NCI-H2196 treated with DMSO at 0.1 percent for 48 hours (cell line): ENCODE data around the gene ZNF148.

Source experiments
- DNase-seq: peaks from one replicate; lab custom pipeline; 2025; ENCODE audit not compliant: unreplicated experiment; lab: John Stamatoyannopoulos, UW

The ZNF148 gene

DNA sequence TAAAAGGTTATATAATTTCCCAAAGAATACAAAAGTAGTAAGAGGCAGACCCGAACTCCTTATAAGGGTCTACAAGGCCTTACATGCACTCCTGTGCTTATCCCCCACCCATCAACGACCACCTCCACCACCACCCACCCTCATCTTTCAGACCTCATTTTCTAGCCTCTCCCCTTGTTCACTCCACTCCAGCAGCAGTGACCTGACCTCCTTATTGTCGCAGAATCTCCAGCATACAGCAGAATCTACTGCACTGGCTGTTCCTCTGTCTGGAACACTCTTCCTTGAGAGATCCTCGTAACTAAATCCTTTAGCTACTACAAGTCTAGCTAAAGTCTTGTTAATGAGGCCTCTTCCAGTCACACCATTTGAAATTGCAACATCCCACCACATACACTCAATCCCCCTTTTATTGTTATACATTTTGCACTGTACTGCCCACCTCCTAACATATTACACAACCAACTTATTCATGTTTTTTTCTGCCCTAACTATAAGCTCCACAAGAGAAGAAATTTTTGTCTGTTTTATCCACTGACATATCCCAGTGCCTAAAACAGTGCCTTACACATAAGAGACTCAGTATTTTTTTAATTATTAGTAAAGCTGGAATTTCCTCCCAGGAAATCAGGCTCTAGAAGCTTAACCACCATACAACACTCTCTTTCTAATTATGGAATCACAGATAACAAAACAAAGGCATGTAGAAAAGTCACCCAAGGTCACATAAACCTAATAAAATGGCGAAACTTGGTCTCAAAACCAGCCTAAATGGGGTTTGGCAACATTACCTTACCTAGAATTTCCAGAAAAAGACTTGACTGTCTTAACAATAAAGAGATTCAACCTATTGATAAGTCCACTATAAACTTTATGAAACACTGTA is 40.2 kb downstream of the ZNF148 start:
- no peak for DNase-seq

DNA sequence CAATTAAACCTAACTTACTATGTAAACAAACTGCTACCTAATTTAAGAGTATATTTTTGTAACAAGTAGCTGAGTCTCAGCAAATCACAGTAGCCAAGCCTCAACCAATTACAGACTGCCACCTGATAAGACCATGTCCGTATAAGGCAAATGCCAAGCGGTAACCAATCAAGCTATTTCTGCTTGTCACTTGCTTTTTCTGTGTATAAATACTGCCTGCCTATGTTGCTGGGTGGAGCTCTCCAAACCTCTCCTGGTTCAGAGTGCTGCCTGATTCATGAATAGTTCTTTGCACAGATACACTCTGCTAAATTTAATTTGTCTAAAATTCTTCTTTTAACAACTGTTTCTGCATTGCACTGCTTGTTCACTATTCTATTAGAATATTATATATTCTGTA is 42.6 kb downstream of the ZNF148 start:
- DNase-seq = no peak

DNA sequence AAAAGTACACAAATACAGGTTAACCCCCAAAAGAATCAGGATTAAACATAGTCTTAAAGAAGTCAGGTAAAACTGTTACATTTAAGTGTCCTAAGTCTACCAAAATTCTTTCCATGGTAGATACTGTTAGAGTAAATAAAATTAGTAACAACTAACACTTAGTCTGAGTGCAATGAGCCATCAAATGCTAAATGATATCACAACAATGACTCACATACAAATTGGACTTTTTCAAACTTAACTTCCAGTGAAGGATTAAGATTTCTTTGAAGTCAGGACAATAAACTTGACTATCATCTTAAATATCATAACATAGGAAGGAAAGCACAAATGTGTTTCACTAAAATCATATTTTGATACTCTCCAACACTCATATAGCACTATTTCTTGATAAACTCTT is 43.9 kb downstream of the ZNF148 start:
- no peak for DNase-seq

- DNase-seq = no peak
Measured at GRCh38 chr3:125326957-125327356, 48.2 kb downstream of the ZNF148 start.

DNA sequence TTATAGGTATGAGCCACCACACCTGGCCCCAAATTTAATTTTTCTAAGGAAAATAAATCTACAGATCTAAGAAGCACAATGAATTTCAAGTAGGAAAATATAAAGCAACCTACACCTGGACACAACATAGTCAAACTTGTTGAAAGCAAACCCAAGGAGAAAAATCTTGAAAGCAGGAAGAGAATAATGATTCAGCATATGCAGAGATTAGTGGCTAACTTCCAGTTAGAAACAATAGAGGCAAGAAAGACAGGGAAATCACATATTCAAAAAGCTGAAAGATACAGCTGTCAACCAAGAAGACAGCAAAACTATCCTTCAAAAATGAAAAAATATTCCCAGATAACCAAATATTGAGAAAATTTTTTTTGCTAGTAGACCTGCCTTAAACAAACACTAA is 49.4 kb downstream of the ZNF148 start:
- DNase-seq = no peak

DNA sequence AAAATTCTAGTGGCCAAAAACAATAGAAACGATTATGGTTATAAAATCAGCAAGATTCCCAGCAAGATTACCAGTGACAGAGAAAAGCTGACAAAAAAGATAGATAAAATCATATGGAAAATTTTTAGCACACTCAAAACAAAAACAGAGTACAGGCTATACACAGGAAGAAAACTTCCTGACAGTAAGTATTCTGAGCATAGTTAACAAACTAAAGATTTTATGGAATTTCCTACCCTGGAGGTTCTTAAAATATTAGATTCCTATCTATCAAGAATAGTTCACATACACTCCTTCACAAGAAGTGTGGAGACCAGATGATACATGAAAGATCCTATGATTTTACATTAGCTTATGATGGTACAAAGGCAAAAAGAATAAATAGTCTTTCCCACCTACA is 50.8 kb downstream of the ZNF148 start:
- no peak for DNase-seq

GRCh38 chr3:125322917-125323316 is 52.2 kb downstream of the ZNF148 start:
- DNase-seq = no peak

DNA sequence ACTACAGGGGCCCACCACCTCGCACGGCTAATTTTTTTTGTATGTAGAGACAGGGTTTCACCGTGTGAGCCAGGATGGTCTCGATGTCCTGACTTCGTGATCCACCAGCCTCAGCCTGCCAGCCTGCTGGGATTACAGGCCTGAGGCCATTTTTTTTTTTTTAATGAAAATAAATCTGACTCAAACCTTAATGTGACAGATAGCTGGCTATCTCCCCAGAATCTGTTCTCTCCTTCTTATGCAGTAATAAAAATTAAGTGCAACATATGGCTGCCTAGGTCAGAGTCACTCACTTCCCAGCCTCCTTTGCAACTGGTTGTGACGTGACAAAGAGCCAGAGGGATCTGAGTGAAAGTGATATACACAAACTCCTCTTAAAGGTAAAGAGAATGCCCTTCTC is 53.0 kb downstream of the ZNF148 start:
- no peak for DNase-seq

DNA sequence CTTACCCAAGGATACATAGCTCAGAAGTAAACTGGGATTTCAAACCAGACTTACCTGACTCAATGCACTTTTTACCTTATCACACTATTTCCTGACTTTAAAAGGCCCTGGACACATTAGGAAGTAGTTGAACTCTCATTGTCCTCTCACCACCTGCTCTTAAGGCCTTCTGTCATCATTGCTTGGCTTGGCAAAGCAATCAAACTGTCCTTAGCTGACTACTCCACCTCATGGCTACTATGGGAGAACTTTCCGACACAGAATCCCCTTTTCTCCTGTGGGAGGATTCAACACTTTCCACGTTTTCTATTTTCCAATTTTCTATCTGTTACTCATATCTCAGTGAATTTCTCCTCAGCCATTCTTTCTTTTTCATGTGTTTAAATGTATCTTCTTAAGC is 55.4 kb downstream of the ZNF148 start:
- no peak for DNase-seq

GRCh38 chr3:125318871-125319270 is 56.3 kb downstream of the ZNF148 start:
- DNase-seq = no peak

GRCh38 chr3:125318167-125318865 is 56.8 kb downstream of the ZNF148 start:
- no peak for DNase-seq

- no peak for DNase-seq
Measured at GRCh38 chr3:125317761-125318160, 57.4 kb downstream of the ZNF148 start.

DNA sequence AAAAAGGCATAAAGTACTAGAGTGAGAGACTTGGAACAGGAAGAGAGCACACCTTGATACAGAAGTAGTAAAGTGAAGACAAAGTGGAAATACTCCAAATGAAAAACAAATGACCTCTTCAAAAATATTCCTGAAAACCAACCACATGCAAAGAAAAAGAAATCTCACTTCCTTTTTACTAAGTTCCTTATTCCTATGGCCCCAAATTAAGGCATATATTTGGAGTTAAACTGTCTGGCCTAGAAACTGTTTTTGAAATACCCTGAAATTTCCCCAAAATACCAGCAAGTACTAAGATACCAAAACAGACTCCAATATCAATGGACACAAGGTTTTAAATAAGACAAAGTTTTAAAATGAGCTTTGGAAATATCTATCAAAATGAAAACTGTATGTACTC is 58.2 kb downstream of the ZNF148 start:
- no peak for DNase-seq

GRCh38 chr3:125316246-125316645 is 58.9 kb downstream of the ZNF148 start:
- DNase-seq = no peak

DNA sequence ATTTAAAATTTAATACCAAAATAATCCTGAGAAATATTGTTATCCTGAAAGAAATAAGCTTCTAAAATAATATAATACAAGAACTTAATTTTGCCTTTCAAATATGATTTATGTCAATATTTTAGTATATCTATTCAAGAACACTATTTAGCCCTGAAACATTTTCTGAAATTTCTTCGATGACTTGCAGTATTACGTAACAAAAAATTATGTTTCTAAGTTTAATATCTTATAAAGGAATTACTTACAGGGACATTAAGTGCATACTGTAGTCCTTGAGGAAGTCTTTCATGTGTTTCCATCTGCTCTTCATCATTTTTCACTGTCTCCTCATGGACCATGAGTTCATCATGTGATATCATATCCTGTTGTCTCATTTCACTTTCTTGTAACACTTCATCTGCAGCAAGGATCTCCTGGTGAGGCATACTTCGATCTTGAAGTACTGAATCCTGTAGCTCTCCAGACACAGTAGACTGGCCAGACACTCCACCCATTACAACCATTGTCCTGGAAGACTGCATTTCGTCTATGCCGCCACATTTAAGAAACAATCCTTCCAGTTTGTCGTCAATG is 62.0 kb downstream of the ZNF148 start:
- no peak for DNase-seq

DNA sequence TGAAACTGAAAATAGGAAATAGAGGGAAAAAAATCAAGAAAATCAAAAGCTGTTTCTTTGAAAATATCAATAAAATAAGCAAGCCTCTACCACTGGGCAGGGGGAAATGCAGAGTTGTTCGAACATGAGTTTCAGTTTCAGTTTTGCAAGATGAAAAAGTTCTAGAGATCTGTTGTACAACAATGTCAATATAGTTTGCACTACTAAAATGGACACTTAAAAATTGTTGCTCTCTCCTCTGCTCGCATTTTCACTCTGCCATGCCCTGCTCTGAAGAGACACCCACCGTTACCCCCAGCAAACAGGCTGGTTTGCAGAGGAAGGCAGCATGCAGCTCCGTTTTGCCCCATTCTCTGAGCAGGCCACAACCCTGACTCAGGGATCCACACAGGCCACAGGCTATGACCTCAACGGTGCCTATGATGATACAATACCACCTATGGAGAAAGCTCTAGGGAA is 64.5 kb downstream of the ZNF148 start:
- DNase-seq = no peak

- no peak for DNase-seq
Measured at GRCh38 chr3:125309476-125309875, 65.6 kb downstream of the ZNF148 start.

DNA sequence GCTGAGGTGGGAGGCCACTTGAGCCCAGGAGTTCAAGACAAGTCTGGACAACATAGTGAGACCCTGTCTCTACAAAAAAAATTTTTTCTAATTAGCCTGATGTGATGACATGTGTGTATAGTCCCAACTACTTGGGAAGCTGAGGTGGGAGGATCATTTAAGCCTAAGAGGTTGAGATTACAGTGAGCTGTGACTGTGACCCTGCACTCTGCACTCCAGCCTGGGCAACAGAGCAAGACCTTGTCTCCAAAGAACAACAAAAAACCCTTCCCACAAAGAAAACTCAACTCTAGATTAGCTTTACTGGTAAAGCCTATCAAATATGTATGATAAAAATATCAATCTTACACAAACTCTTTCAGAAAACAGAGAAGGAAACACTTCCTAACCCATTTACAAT is 68.5 kb downstream of the ZNF148 start:
- no peak for DNase-seq

DNA sequence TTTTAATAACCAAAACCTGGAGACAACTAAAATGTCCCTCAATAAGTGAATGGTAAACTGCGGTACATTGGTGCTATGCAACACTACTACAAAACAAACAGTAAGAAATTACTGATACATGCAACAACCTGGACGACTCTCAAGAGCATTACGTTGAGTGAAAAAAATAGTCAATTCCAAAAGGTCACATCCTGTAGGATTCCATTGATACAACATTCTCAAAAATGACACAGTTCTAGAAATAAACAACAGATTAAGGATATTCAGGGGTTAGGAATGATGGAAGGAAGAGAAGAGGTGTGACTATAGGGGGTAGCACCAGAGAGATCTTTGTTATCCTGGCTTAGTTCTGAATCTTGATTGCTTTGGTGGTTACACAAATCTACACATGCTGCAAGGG is 72.2 kb downstream of the ZNF148 start:
- DNase-seq = no peak

DNA sequence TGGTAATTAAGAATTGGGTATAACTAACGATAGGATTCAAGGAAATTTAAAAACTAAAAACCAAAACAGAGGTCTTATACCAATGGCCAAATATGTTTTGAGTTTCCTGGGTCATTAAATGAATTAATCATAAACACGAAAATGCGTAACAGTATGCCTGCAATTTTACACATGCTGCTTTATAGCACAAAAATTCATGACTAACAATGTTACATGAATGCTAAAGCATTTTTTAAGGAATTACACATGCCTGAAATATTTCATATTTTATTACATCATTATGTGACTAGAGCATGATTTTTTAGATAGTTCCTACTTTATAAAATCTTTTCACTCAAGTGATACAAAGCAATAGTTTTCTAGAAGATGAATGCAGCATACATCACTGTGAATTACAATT is 74.7 kb downstream of the ZNF148 start:
- no peak for DNase-seq

DNA sequence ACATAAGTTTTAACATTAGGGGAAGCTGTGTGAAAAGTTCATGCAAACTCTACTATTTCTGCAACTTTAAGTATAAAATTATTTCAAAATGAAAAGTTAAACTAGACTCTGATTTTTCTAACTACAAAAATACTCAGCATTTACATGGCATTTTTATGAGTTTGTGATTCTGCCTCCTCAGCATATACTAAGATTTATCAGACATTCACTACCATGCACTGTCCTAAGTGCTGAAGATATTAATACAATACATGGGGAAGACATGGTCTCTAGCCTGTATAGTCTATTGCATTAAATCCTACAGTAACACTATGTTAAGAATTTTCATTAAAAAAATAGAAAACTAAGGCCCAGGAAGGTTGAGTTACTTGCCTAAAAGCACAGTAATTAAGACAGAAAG is 80.7 kb downstream of the ZNF148 start:
- no peak for DNase-seq

DNA sequence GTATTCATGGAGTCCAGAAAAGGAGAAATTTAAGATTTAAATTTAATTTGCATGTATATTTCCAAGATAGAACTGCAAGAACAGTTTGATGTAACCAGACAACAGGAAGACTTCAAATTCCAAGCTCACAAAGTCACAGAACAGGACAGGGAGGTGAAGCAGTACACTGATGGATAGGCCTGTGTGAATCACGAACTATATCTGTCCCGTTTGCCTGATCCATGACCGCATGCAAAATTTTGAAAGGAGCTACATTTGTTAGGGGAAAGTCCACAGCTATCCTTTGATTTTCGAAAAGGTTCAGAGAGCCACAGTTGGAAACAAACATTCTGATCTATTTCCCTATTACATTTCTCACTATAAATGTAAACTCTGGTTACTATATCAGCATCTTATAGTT is 83.1 kb downstream of the ZNF148 start:
- no peak for DNase-seq
